ENCODE measurements around the gene MCOLN1. TPM values are rescaled to one million over a fixed set of nuclear protein-coding genes. Genes with fewer than 3 reads are reported as not detected.

Gene MCOLN1
- total RNA-seq, 1 experiment from 2014 or later, result 15.7 TPM

- no peaks in the 10 kb centered on the region for H3K27me3 ChIP-seq (ENCODE audit: insufficient read depth, low read length)
- Mint-ChIP-seq H3K9me3 (no peaks in the 10 kb centered on the region), H3K27ac (peak overlapping the region in 2 of 3 experiments; percentile 93 to 96; a peak in 4 of 7 replicates), H3K27me3 (ENCODE audit: low read depth) (no peaks in the 10 kb centered on the region), H3K4me1 (peaks cover 5 to 6% of the 10 kb centered on the region in 2 experiments), H3K4me3 (peak overlapping the region; percentile 86 to 97), H3K36me3 (ENCODE audit: insufficient read depth in 1 of 3, low read depth in 3 of 3) (peaks cover 7 to 23% (median 22%) of the 10 kb centered on the region in 3 experiments; a peak in 6 of 7 replicates)
- H3K14ac ChIP-seq (ENCODE audit: insufficient read depth, low read length), result no peak overlapping the region
- H3K4me2 ChIP-seq (ENCODE audit: insufficient read depth, insufficient read length, low read length), result peak overlapping the region; percentile 74
- no peak overlapping the region for H3K9ac ChIP-seq (ENCODE audit: extremely low read depth, insufficient read length, low read length)
- H3T11ph ChIP-seq (ENCODE audit: low read length), result no peak overlapping the region
- no peak overlapping the region for H2BK5ac ChIP-seq (ENCODE audit: insufficient read length, low read length)
- H4K8ac ChIP-seq (replicated peaks; ENCODE audit: insufficient read length, low read depth, low read length), result no peak overlapping the region
- H3K23ac ChIP-seq (ENCODE audit: insufficient read length, low read depth, low read length), result no peak overlapping the region
- peak; percentile 71 for DNase-seq
- no CpG with 5 or more reads among the region's 30 CpGs for WGBS (ENCODE audit: extremely low coverage, insufficient read length, low lambda C conversion rate)
- H3K4ac ChIP-seq (ENCODE audit: low read depth, low read length), result no peak overlapping the region
- peaks cover 6% of the 10 kb centered on the region for H3K23me2 ChIP-seq (ENCODE audit: insufficient read length, low read depth, low read length, poor library complexity, severe bottlenecking)
- H3K27ac ChIP-seq (ENCODE audit: insufficient read length, low read depth, low read length), result no peak overlapping the region
- no peaks in the 10 kb centered on the region for H4K20me1 ChIP-seq (ENCODE audit: control insufficient read depth, insufficient read depth, insufficient read length)
- no peaks in the 10 kb centered on the region for H3K79me2 ChIP-seq (ENCODE audit: insufficient read depth, low read length)
- no peak overlapping the region for H3K18ac ChIP-seq (ENCODE audit: insufficient read length, low read depth, low read length)
- TF ChIP-seq, protein P1, sequence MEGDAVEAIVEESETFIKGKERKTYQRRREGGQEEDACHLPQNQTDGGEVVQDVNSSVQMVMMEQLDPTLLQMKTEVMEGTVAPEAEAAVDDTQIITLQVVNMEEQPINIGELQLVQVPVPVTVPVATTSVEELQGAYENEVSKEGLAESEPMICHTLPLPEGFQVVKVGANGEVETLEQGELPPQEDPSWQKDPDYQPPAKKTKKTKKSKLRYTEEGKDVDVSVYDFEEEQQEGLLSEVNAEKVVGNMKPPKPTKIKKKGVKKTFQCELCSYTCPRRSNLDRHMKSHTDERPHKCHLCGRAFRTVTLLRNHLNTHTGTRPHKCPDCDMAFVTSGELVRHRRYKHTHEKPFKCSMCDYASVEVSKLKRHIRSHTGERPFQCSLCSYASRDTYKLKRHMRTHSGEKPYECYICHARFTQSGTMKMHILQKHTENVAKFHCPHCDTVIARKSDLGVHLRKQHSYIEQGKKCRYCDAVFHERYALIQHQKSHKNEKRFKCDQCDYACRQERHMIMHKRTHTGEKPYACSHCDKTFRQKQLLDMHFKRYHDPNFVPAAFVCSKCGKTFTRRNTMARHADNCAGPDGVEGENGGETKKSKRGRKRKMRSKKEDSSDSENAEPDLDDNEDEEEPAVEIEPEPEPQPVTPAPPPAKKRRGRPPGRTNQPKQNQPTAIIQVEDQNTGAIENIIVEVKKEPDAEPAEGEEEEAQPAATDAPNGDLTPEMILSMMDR (conservative IDR thresholded peaks at IDR 0.05), result no peak
- no peaks in the 10 kb centered on the region for H3K79me1 ChIP-seq (ENCODE audit: insufficient read depth, low read depth, low read length, poor library complexity, severe bottlenecking)
- H2BK20ac ChIP-seq (ENCODE audit: low read depth, low read length, poor library complexity, severe bottlenecking), result no peak overlapping the region
- H2BK12ac ChIP-seq (ENCODE audit: insufficient read length, low read depth, low read length), result no peak overlapping the region
- H4K5ac ChIP-seq (ENCODE audit: insufficient read length, low read depth, low read length), result no peak overlapping the region
- H3K56ac ChIP-seq (ENCODE audit: insufficient read length, low read depth, low read length), result no peak overlapping the region
- H2AK5ac ChIP-seq (ENCODE audit: insufficient read length, low read length), result no peak overlapping the region
- no peak overlapping the region for H4K91ac ChIP-seq (ENCODE audit: insufficient read length, low read depth, low read length)
- no peak overlapping the region for H2BK15ac ChIP-seq (ENCODE audit: low read depth, low read length)
- H2BK120ac ChIP-seq (ENCODE audit: low read depth, low read length, poor library complexity, severe bottlenecking), result no peak overlapping the region
- no peak overlapping the region for H2AFZ ChIP-seq (ENCODE audit: low read length)
- H3K9me3 ChIP-seq (ENCODE audit: control insufficient read depth, low read depth, low read length), result no peaks in the 10 kb centered on the region
- H3K4me1 ChIP-seq (ENCODE audit: insufficient read depth, low read length), result peaks cover 2% of the 10 kb centered on the region; the same call in 1 of the 2 replicates
These were observed 11.0 kb downstream of the MCOLN1 start for GRCh38 chr19:7533281-7533885.

Data from H9 (cell line).